ENCODE results near the gene MARCOL. TPM values are rescaled to one million over a fixed set of nuclear protein-coding genes. Genes with fewer than 3 reads are reported as not detected.

MARCOL gene
- total and polyA plus RNA-seq, 8 donors = 0.11 to 0.17 TPM; not detected in 6

GRCh38 chr5:148290271-148291195 is 52.2 kb downstream of the MARCOL start:
- Histone ChIP-seq H3K4me3 (no peak overlapping the region), H3K9me3 (no peaks in the 10 kb centered on the region), H3K36me3 (no peaks in the 10 kb centered on the region), H3K27ac (no peak overlapping the region), H3K4me1 (no peaks in the 10 kb centered on the region), H3K27me3 (no peaks in the 10 kb centered on the region)
- DNase-seq (peak in 2 of 4 donors; percentile 4 to 12), ATAC-seq (peak; percentile 70)
- intact Hi-C loops (cut with DNase I) = no loop called here
- TF ChIP-seq CTCF (IDR thresholded peaks at IDR 0.05) = peak; percentile 15 to 40

Other genes with a start within 250 kb of the MARCOL start
- gene SPINK5, start 174.5 kb upstream of the MARCOL start, total RNA-seq = 1 to 10 TPM; 4.3 to 6.6 TPM
- 1 to 10 TPM in 3 of 6 donors, under 1 TPM in 3; 0.56 to 1.5 (median 0.95) TPM for gene SPINK5, start 174.5 kb upstream of the MARCOL start, polyA plus RNA-seq (ENCODE audit: insufficient read length in 6 of 6)
- gene SPINK14, start 70.0 kb upstream of the MARCOL start, total RNA-seq = not detected
- gene SPINK14, start 70.0 kb upstream of the MARCOL start, polyA plus RNA-seq (ENCODE audit: insufficient read length in 6 of 6) = not detected
- gene SPINK6, start 35.5 kb upstream of the MARCOL start, total RNA-seq = under 1 TPM in 1 of 2 donors, not detected in 1; 0.42 TPM
- not detected for gene SPINK6, start 35.5 kb upstream of the MARCOL start, polyA plus RNA-seq (ENCODE audit: insufficient read length in 6 of 6)
- gene SPINK13, start 30.3 kb downstream of the MARCOL start, total RNA-seq = not detected
- gene SPINK13, start 30.3 kb downstream of the MARCOL start, polyA plus RNA-seq (ENCODE audit: insufficient read length in 6 of 6) = 1 to 10 TPM in 3 of 6 donors, under 1 TPM in 3; 0.76 to 1.5 (median 1.1) TPM
- not detected for gene SPINK7, start 73.9 kb downstream of the MARCOL start, total RNA-seq
- under 1 TPM; 0.54 to 0.83 (median 0.64) TPM for gene SPINK7, start 73.9 kb downstream of the MARCOL start, polyA plus RNA-seq (ENCODE audit: insufficient read length in 6 of 6)
- not detected for gene SPINK9, start 97.0 kb downstream of the MARCOL start, total RNA-seq
- gene SPINK9, start 97.0 kb downstream of the MARCOL start, polyA plus RNA-seq (ENCODE audit: insufficient read length in 6 of 6) = under 1 TPM; 0.34 to 0.87 (median 0.67) TPM
- 10 to 100 TPM; 55.4 to 72.9 TPM for gene FBXO38, start 145.4 kb downstream of the MARCOL start, total RNA-seq
- 10 to 100 TPM; 45.0 to 58.9 (median 49.5) TPM for gene FBXO38, start 145.4 kb downstream of the MARCOL start, polyA plus RNA-seq (ENCODE audit: insufficient read length in 6 of 6)

Data from left lung (tissue), 10 donors.